BLaER1 (cell line): ENCODE measurements around the gene SCARF2.
A peak's percentile ranks its signal among the peaks of the same experiment; 100 is the strongest.

ENCODE experiments used
- H3K27ac ChIP-seq: shearing (Covaris generic); formaldehyde crosslinking; 2 replicates; pipeline ENCODE4 v1.8.1; 2022
- H3K27me3 ChIP-seq: shearing (Covaris generic); formaldehyde crosslinking; 2 replicates; pipeline ENCODE4 v1.8.1; 2022
- H3K36me3 ChIP-seq: shearing (Covaris generic); formaldehyde crosslinking; 2 replicates; pipeline ENCODE4 v1.8.1; 2022
- H3K4me1 ChIP-seq: shearing (Covaris generic); formaldehyde crosslinking; 2 replicates; pipeline ENCODE4 v1.8.1; 2022
- H3K4me2 ChIP-seq: shearing (Covaris generic); formaldehyde crosslinking; 2 replicates; pipeline ENCODE4 v1.8.1; 2022
- H3K4me3 ChIP-seq: shearing (Covaris generic); formaldehyde crosslinking; 2 replicates; pipeline ENCODE4 v1.8.1; 2022
- H3K9ac ChIP-seq: shearing (Covaris generic); formaldehyde crosslinking; 2 replicates; pipeline ENCODE4 v1.8.1; 2022
- H3K9me3 ChIP-seq: shearing (Covaris generic); formaldehyde crosslinking; 2 replicates; pipeline ENCODE4 v1.8.1; 2022
- H4K20me1 ChIP-seq: shearing (Covaris generic); formaldehyde crosslinking; 2 replicates; pipeline ENCODE4 v1.8.1; 2022
- Cebpa-rat ChIP-seq: shearing (Covaris generic); IDR thresholded peaks from 2 replicates; pipeline ENCODE4 v1.8.1; 2022

The SCARF2 gene

DNA sequence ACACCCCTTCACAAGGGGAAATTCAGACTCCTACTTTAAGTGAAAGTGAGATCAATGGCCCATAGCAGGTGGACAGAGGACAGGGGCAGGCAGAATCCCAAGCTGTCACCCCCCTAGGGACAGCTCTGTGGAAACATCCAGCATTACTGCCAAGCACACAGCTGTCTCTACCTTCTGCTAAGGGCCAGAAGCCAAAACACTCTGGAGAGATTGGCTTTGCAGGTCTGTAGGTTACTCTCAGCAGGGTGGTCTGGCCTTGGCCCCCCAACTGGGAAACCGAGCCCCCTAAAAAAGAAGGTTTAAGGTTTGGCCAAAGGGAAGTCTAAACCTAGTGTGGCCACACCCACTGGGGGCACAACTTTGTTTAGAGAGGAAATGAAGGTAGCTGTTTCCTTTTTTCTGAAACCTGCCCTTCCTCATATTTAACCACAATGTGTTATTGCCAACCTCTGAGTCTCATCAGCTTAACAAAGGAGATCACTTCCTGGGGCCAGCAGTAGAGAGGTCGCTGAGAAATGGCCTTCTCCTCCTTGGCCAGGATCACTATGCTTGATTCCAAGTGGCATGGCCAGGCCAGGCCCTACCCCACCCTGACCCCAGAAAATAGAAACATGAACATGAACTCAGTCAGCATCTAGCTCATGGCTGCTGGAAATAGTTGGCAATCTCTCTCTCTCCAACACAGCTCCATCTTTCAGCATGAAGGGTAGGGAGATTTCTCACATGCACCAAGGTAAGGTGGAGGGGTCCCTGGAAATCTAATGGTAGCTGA, 25.9 kb upstream of the SCARF2 start:
- H3K27ac ChIP-seq: peak overlapping the region; percentile 74

DNA sequence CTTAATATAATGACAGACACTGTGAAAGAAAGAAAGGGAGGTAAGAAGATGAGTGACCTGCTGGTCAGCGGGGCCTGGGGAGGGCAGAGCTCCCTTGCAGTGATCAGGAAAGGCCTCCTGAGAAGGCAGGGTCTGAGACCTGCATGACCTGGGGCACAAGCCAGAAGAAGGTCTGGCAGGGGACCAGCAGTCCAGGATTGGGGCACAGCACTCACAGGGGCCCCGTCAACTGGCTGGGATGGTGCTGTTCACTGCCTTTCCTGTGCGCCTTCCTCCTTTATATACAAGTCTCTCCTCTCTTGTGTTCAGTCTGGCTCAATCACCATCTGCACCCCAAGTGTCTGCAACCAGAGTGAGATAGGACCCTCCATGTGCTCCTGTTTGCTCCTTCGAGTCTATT, 22.2 kb upstream of the SCARF2 start:
- Histone ChIP-seq H3K27me3 (no peaks in the 10 kb centered on the region), H3K9me3 (no peaks in the 10 kb centered on the region), H3K4me3 (no peak overlapping the region), H3K36me3 (peaks cover 35% of the 10 kb centered on the region), H3K27ac (no peak overlapping the region), H4K20me1 (no peaks in the 10 kb centered on the region), H3K4me1 (peaks cover 39% of the 10 kb centered on the region), H3K4me2 (no peak overlapping the region), H3K9ac (no peak overlapping the region)
- TF ChIP-seq Cebpa-rat: no peak

More for the DNA sequence above, 25.9 kb upstream of the SCARF2 start:
- Histone ChIP-seq H3K4me3 (0 out of 2 replicates have a peak overlapping the region, but pooled peaks have one; percentile 9), H3K27me3 (no peaks in the 10 kb centered on the region), H3K9me3 (no peaks in the 10 kb centered on the region), H3K9ac (no peak overlapping the region; the same call in 1 of the 2 replicates), H3K36me3 (peaks cover 45% of the 10 kb centered on the region), H3K4me1 (peaks cover 42% of the 10 kb centered on the region), H3K4me2 (peak overlapping the region; percentile 76), H4K20me1 (no peaks in the 10 kb centered on the region)
- no peak for TF ChIP-seq Cebpa-rat

DNA sequence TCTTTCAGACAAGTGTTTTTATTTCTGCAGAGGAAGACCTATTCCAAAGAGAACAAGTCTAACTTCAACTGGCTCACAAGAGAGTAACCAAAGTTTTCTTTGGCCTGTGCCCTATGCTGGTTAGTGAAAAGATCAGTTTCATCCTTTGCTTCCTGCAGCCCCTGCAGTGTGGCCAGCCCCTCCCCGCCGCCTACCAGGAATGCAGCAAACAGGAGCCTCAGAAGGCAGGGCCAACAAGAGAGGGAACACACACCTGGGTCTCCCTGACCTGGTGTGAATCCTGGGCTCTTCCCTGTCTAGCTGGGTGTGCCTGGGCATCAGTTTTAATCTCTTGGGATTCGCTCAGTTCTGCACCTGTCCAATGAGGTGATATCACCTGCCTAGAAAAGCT, 21.5 kb upstream of the SCARF2 start:
- Histone ChIP-seq H3K9me3 (no peaks in the 10 kb centered on the region), H3K27me3 (no peaks in the 10 kb centered on the region), H3K4me2 (no peak overlapping the region), H3K9ac (no peak overlapping the region; the same call in 1 of the 2 replicates), H3K36me3 (peaks cover 31% of the 10 kb centered on the region), H3K4me1 (peaks cover 32% of the 10 kb centered on the region), H3K4me3 (no peak overlapping the region), H3K27ac (no peak overlapping the region), H4K20me1 (no peaks in the 10 kb centered on the region)
- no peak for TF ChIP-seq Cebpa-rat

DNA sequence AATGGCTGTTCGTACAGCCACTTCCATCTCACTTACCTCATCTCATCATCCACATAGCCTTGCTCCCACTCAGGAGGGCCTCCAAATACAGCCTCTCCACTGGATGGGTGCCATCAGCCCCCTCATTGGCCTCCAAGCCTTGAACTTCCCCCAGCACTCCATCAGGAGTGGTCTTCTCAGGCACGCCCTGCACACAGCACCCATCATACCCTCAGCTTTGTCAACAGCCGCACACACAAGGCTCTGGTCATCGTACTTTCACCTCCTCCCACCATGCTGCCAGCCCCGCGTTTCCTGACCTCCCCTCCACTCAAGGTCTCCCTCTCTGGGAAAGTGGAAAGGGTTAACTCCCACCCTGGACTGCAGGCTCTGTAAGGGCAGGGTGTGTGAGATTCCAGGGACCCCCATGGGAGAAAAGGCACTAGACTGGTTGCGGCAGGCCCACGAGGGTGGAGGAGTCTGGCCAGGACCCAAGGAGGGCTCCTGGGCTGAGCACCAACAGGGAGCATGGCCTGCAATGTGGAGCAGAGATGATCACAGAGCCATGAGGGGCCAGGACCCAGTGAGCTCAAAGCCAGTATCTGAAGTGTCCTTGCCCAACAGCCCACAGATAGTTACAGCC, 21.0 kb upstream of the SCARF2 start:
- H3K4me3 ChIP-seq: no peak overlapping the region
- H3K27ac ChIP-seq: no peak overlapping the region
- H3K27me3 ChIP-seq: no peaks in the 10 kb centered on the region
- H3K9me3 ChIP-seq: no peaks in the 10 kb centered on the region
- peaks cover 35% of the 10 kb centered on the region for H3K36me3 ChIP-seq
- TF ChIP-seq Cebpa-rat: no peak
- no peaks in the 10 kb centered on the region for H4K20me1 ChIP-seq
- H3K9ac ChIP-seq: no peak overlapping the region
- peaks cover 27% of the 10 kb centered on the region for H3K4me1 ChIP-seq
- H3K4me2 ChIP-seq: no peak overlapping the region

DNA sequence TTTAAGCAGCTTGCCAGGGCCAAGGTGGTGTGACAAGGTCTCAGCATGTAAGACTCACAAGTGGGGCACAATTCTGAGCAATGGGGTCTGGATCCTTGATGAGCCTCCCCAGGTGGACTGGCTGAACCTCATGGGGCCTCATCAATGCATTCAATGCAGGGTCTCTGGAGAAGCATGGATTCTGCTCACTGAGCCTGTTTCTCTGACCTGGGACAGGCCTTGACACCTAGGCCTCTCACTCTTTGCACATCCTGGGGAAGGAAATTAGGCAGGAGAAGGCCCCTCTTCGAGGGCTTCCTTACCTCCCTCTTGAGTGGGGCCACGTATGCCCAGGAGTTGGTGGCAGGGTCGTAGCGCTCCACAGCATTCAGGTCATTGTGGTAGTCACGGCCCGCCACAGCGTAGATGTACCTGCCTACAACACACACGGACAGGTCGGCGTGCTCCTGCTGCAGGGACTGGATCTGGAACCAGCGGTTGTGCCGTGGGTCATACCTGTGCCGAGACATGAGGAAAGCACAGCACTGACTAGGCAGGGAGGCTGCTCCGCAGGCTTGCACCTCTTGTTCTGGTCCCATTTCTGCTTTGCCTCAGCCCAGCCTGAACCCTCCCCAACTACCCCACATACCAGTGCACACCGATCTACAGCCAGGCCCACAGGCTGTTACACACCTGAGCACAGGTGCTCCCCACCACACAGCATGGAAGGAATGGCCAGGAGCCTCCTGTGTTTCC, 20.0 kb upstream of the SCARF2 start:
- Histone ChIP-seq H3K4me1 (peaks cover 17% of the 10 kb centered on the region), H4K20me1 (no peaks in the 10 kb centered on the region), H3K9ac (no peak overlapping the region), H3K27ac (no peak overlapping the region), H3K36me3 (peaks cover 35% of the 10 kb centered on the region), H3K4me2 (no peak overlapping the region), H3K27me3 (no peaks in the 10 kb centered on the region), H3K4me3 (no peak overlapping the region), H3K9me3 (no peaks in the 10 kb centered on the region)
- TF ChIP-seq Cebpa-rat: no peak

DNA sequence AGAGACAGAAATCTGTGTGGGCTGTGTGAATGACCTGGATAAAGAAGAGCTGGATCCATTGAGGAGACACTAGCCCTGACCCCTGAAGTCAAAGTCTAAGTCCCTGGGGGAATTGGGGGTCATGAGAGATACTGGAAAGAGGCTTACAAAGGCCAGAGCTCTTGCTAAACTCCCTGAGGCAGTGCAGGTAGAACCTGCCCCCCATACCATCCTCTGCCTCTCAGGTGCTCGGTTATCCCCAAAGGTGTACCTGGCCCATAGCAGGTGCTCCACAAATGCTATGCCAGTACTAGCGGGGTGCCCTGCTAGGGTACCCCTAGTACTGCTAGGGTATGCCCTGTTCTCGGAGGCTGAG, 19.1 kb upstream of the SCARF2 start:
- no peaks in the 10 kb centered on the region for H3K27me3 ChIP-seq
- no peak overlapping the region for H3K4me3 ChIP-seq
- no peak for TF ChIP-seq Cebpa-rat
- H3K9me3 ChIP-seq: no peaks in the 10 kb centered on the region
- H3K36me3 ChIP-seq: peaks cover 38% of the 10 kb centered on the region
- no peaks in the 10 kb centered on the region for H4K20me1 ChIP-seq
- peaks cover 14% of the 10 kb centered on the region for H3K4me1 ChIP-seq
- H3K9ac ChIP-seq: peak overlapping the region; percentile 36; the same call in 1 of the 2 replicates
- H3K4me2 ChIP-seq: peak overlapping the region; percentile 42
- peak overlapping the region; percentile 71 for H3K27ac ChIP-seq

DNA sequence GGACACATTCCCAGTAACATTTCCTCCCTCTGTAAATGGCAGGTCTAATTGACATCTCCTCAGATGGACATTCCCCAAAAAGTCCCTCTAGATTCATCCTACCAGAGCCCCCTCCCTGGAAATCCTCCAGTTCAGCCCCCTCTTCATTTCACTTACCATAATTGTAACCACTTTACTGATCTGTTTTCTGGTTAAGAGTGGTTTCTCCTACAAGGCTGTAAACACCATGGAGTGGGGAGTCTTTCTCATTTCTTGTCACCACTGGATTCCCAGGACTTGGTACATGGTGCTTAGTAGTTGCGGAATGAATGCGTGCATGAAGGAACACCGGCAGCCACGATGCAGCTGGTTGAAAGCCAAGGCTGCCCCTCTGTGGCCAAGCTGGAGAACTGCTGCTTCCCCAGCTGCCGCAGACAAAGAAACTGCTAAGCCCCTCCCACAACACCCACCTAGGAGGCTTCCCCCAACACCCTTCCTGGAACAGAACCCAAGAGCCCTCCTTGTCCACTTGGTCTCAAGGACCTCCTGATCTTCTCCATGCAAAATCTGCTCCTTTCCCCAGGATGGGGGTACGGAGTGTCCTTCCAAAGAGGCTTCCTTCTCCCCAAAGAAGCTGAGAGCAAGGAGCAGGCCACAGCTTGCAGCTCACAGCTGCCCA, 18.6 kb upstream of the SCARF2 start:
- Histone ChIP-seq H3K27me3 (no peaks in the 10 kb centered on the region), H4K20me1 (no peaks in the 10 kb centered on the region), H3K9me3 (no peaks in the 10 kb centered on the region), H3K27ac (peak overlapping the region; percentile 71), H3K4me1 (peaks cover 14% of the 10 kb centered on the region), H3K36me3 (peaks cover 43% of the 10 kb centered on the region), H3K4me3 (no peak overlapping the region), H3K4me2 (peak overlapping the region; percentile 42), H3K9ac (peak overlapping the region; percentile 36; the same call in 1 of the 2 replicates)
- TF ChIP-seq Cebpa-rat: no peak

DNA sequence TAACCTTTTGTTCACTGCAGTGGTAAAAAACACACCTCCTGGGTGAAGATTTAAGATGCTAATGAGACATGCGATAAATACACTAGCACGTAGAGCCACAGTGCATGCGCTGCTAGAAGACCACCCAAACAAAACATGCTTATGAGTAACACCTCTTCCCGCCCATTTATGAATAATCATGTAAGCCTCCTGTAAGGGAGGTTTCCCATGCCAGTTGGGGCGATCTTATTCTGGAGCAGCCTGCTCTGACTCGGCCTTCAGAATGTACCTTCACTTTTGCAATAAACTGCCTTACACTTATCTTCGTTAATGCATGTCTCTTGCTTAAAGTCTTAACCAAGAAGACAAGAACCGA, 18.1 kb upstream of the SCARF2 start:
- Histone ChIP-seq H3K9ac (no peak overlapping the region), H3K9me3 (no peaks in the 10 kb centered on the region), H3K4me2 (no peak overlapping the region), H4K20me1 (no peaks in the 10 kb centered on the region), H3K27me3 (no peaks in the 10 kb centered on the region), H3K4me3 (no peak overlapping the region), H3K4me1 (peaks cover 14% of the 10 kb centered on the region), H3K36me3 (peaks cover 48% of the 10 kb centered on the region), H3K27ac (no peak overlapping the region)
- no peak for TF ChIP-seq Cebpa-rat

DNA sequence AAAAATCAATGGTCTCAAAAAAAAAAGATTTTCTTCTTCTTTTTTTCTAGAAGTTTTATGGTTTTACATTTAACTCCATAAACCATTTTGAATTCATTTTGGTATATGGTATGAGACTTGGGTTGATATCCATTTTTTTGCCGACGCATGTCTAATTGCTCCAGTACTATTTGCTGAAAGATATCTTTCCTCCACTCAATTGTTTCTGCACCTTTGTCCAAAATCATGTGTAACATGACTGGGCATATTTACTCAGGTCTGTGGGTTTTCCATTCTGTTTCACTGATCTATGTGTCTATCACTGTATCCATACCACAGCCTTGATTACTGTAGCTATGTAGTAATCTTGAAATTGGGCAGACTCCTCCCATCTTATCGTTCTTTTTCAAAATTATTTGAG, 15.6 kb upstream of the SCARF2 start:
- Histone ChIP-seq H3K9me3 (no peaks in the 10 kb centered on the region), H3K9ac (no peak overlapping the region), H3K27me3 (no peaks in the 10 kb centered on the region), H3K36me3 (peaks cover 29% of the 10 kb centered on the region), H3K4me2 (no peak overlapping the region), H3K4me3 (no peak overlapping the region), H3K27ac (no peak overlapping the region), H3K4me1 (peaks cover 14% of the 10 kb centered on the region), H4K20me1 (no peaks in the 10 kb centered on the region)
- no peak for TF ChIP-seq Cebpa-rat
